GM10266 (cell line): ENCODE results near the gene SLC6A11.

Experiments used
- DNase-seq: peaks from one replicate; pipeline ENCODE4 v3.0.0; 2012; ENCODE audit errors: extremely low spot score
- CTCF ChIP-seq: IDR thresholded peaks from 2 replicates; pipeline ENCODE4 v1.5.1; 2012; ENCODE audit warnings: mild to moderate bottlenecking, low read depth; ENCODE audit not compliant: control insufficient read depth, insufficient read depth; ENCODE audit errors: missing control alignments

The SLC6A11 gene

GRCh38 chr3:10925436-10926255 is 109.6 kb downstream of the SLC6A11 start:
- TF ChIP-seq CTCF, result no peak
- no peak for DNase-seq

GRCh38 chr3:10926256-10926810 is 110.3 kb downstream of the SLC6A11 start:
- DNase-seq, result no peak
- TF ChIP-seq CTCF, result no peak

- no peak for TF ChIP-seq CTCF
- no peak for DNase-seq
Measured at GRCh38 chr3:10926811-10927521, 110.9 kb downstream of the SLC6A11 start.

- no peak for TF ChIP-seq CTCF
- DNase-seq, result no peak
Measured at GRCh38 chr3:10927551-10927950, 111.5 kb downstream of the SLC6A11 start.

GRCh38 chr3:10928407-10928960 is 112.5 kb downstream of the SLC6A11 start:
- no peak for DNase-seq
- no peak for TF ChIP-seq CTCF

GRCh38 chr3:10928961-10929471 is 113.0 kb downstream of the SLC6A11 start:
- no peak for DNase-seq
- no peak for TF ChIP-seq CTCF
